IMR-90 (cell line): ENCODE data around the gene TCF12. TPM values are rescaled to one million over a fixed set of nuclear protein-coding genes. Genes with fewer than 3 reads are reported as not detected.

ENCODE experiments used
- ATAC-seq: fragments of 200-7000 bp; cut with Tn5 transposase; 2 replicates; pipeline ENCODE4 v1.9.1; 2020; ENCODE audit warnings: low read depth, mild to moderate bottlenecking, moderate library complexity
- BruUV-seq: library from RNA; stranded (reverse); fragments of 400-500 nt; replicated peaks from 2 replicates; lab custom pipeline; 2021; lab: Mats Ljungman, UMichigan
- CTCF ChIA-PET: fragments of 300-600 bp; formaldehyde crosslinking; extraction: SDS; loops from one replicate; lab custom pipeline; 2021; ENCODE audit warnings: antibody characterized with exemption; lab: Yijun Ruan, JAX
- POLR2A ChIA-PET: fragments of 300-600 bp; sonication (Branson Sonifier 250); formaldehyde crosslinking; loops from one replicate; lab custom pipeline; 2022; ENCODE audit warnings: antibody characterized with exemption; ENCODE audit not compliant: unreplicated experiment; lab: Charles Lee
- DNase-seq: peaks from one replicate; pipeline ENCODE4 v3.0.0; 2013
- H2AFZ ChIP-seq: replicated peaks from 2 replicates; pipeline ENCODE3; 2013; ENCODE audit warnings: low read length, mild to moderate bottlenecking; ENCODE audit not compliant: poor library complexity
- H2AK5ac ChIP-seq: 2 replicates; pipeline ENCODE4 v1.6.1; 2013; ENCODE audit warnings: low read depth, low read length, inconsistent platforms
- H2AK9ac ChIP-seq: replicated peaks from 2 replicates; pipeline ENCODE3; 2013; ENCODE audit warnings: mild to moderate bottlenecking, low read depth, low read length, moderate library complexity; ENCODE audit not compliant: poor library complexity
- H2BK120ac ChIP-seq: 2 replicates; pipeline ENCODE4 v1.6.1; 2013; ENCODE audit warnings: low read depth, low read length, inconsistent platforms
- H2BK15ac ChIP-seq: 3 replicates; pipeline ENCODE4 v1.6.1; 2013; ENCODE audit warnings: low read depth, low read length, inconsistent platforms
- H2BK20ac ChIP-seq: 2 replicates; pipeline ENCODE4 v1.6.1; 2013; ENCODE audit warnings: low read depth, mild to moderate bottlenecking, inconsistent platforms, low read length, moderate library complexity
- H2BK5ac ChIP-seq: 2 replicates; pipeline ENCODE4 v1.6.1; 2013; ENCODE audit warnings: mild to moderate bottlenecking, low read depth, low read length, inconsistent platforms; ENCODE audit not compliant: poor library complexity, severe bottlenecking
- H3K14ac ChIP-seq: replicated peaks from 2 replicates; pipeline ENCODE4 v1.6.1; 2013; ENCODE audit warnings: low read depth, low read length, inconsistent platforms
- H3K18ac ChIP-seq: 2 replicates; pipeline ENCODE4 v1.6.1; 2013; ENCODE audit warnings: low read depth, low read length, control low read depth
- H3K23ac ChIP-seq: 2 replicates; pipeline ENCODE4 v1.6.1; 2013; ENCODE audit warnings: low read depth, low read length, inconsistent platforms
- H3K27ac ChIP-seq: 2 replicates; pipeline ENCODE4 v1.5.1; 2013; ENCODE audit warnings: mild to moderate bottlenecking, control low read depth, low read length; ENCODE audit not compliant: insufficient read depth
- H3K27me3 ChIP-seq: 2 replicates; pipeline ENCODE4 v1.6.1; 2013; ENCODE audit warnings: low read length; ENCODE audit not compliant: control insufficient read depth, insufficient read depth
- H3K36me3 ChIP-seq: 2 replicates; pipeline ENCODE4 v1.6.1; 2013; ENCODE audit warnings: low read length, mixed read lengths; ENCODE audit not compliant: control insufficient read depth, insufficient read depth
- H3K4ac ChIP-seq: 2 replicates; pipeline ENCODE4 v1.6.1; 2013; ENCODE audit warnings: low read depth, low read length, inconsistent platforms
- H3K4me1 ChIP-seq: 2 replicates; pipeline ENCODE4 v1.6.1; 2013; ENCODE audit warnings: low read length, mixed read lengths; ENCODE audit not compliant: control insufficient read depth, insufficient read depth
- H3K4me2 ChIP-seq: 2 replicates; pipeline ENCODE4 v1.6.1; 2013; ENCODE audit warnings: low read depth, mild to moderate bottlenecking, control low read depth, low read length, moderate library complexity
- H3K4me3 ChIP-seq: 2 replicates; pipeline ENCODE4 v1.5.1; 2013; ENCODE audit warnings: low read depth, mild to moderate bottlenecking, control low read depth, low read length, moderate library complexity; ENCODE audit not compliant: insufficient read depth
- H3K56ac ChIP-seq: 2 replicates; pipeline ENCODE4 v1.6.1; 2013; ENCODE audit warnings: low read length, inconsistent platforms; ENCODE audit not compliant: insufficient read depth; ENCODE audit errors: extremely low read depth
- H3K79me1 ChIP-seq, 2 experiments: 2 replicates each; pipeline ENCODE4 v1.6.1; 2013; ENCODE audit warnings: low read length in 2 of 2, inconsistent platforms in 1 of 2, low read depth in 1 of 2
- H3K9ac ChIP-seq: 2 replicates; pipeline ENCODE4 v1.6.1; 2013; ENCODE audit warnings: low read depth, low read length, control low read depth
- H3K9me1 ChIP-seq: 2 replicates; pipeline ENCODE4 v1.6.1; 2013; ENCODE audit warnings: low read length, inconsistent platforms; ENCODE audit not compliant: insufficient read depth
- H3K9me3 ChIP-seq: 2 replicates; pipeline ENCODE4 v1.6.1; 2013; ENCODE audit warnings: low read length; ENCODE audit not compliant: control insufficient read depth, insufficient read depth
- H4K20me1 ChIP-seq: 2 replicates; pipeline ENCODE4 v1.6.1; 2013; ENCODE audit warnings: low read length, inconsistent platforms; ENCODE audit not compliant: insufficient read depth
- H4K5ac ChIP-seq: 2 replicates; pipeline ENCODE4 v1.6.1; 2013; ENCODE audit warnings: mild to moderate bottlenecking, low read depth, low read length, control low read depth
- H4K8ac ChIP-seq, 2 experiments: 2 replicates each; pipeline ENCODE4 v1.6.1; 2013; ENCODE audit warnings: low read depth in 2 of 2, low read length in 2 of 2, control low read depth in 1 of 2, inconsistent platforms in 1 of 2
- H4K91ac ChIP-seq: 2 replicates; pipeline ENCODE4 v1.6.1; 2013; ENCODE audit warnings: low read depth, low read length, inconsistent platforms; ENCODE audit not compliant: insufficient read depth
- BHLHE40 ChIP-seq: fragments of 150-350 bp; IDR thresholded peaks from 2 replicates; pipeline ENCODE4 v1.6.1; 2016; ENCODE audit warnings: mild to moderate bottlenecking, low read depth, low read length
- CHD1 ChIP-seq: IDR thresholded peaks from 2 replicates; pipeline ENCODE4 v1.6.1; 2012; ENCODE audit warnings: low read depth, low read length, improper control_type of control experiment
- RCOR1 ChIP-seq: IDR thresholded peaks from 2 replicates; pipeline ENCODE4 v1.6.1; 2012; ENCODE audit warnings: mild to moderate bottlenecking, low read length, improper control_type of control experiment; ENCODE audit not compliant: insufficient replicate concordance
- RFX5 ChIP-seq: IDR thresholded peaks from 2 replicates; pipeline ENCODE4 v1.8.0; 2012; ENCODE audit warnings: low read depth, mild to moderate bottlenecking, low read length, moderate library complexity
- WGBS, 2 experiments: methylation state at CpG; one replicate each; pipeline versions ENCODE4 v1.1.5 to v1.1.7; 2013; ENCODE audit warnings: missing lambda C conversion rate in 2 of 2; ENCODE audit not compliant: insufficient read length in 1 of 2; ENCODE audit errors: extremely low coverage in 2 of 2; 5-methylcytosine and 5-hydroxymethylcytosine counted together
- dilution Hi-C: fragments of 300-500 bp; cut with HindIII; formaldehyde crosslinking; loops from one replicate; pipeline ENCODE4 v1.14.3; 2018; ENCODE audit warnings: low sequenced_read_pairs; ENCODE audit not compliant: unreplicated experiment
- in situ Hi-C: fragments of 300-500 bp; cut with MboI; formaldehyde crosslinking; loops from 3 replicates; pipeline ENCODE4 v1.14.3; 2019; ENCODE audit warnings: low sequenced_read_pairs, inconsistent platforms, mixed read lengths
- intact Hi-C: fragments of 100-400 bp; cut with micrococcal nuclease; formaldehyde crosslinking; loops from 2 replicates; pipeline ENCODE4 v1.10.0; 2022
- polyA plus RNA-seq, 3 experiments: library from polyadenylated mRNA; depleted of rRNA; stranded (reverse); fragments of >200 nt; gene quantifications; 2 replicates each; pipeline ENCODE4 v1.2.3, GENCODE V29; 2012; ENCODE audit warnings: low replicate concordance in 1 of 3
- total RNA-seq: library from RNA; depleted of rRNA; stranded (reverse); fragments of >200 nt; gene quantifications from 2 replicates; pipeline ENCODE4 v1.2.3, GENCODE V29; 2012

The TCF12 gene
- total and polyA plus RNA-seq, 2 of the 4 experiments (the other 2 are of a cell fraction) = 79.4 to 160 TPM

DNA sequence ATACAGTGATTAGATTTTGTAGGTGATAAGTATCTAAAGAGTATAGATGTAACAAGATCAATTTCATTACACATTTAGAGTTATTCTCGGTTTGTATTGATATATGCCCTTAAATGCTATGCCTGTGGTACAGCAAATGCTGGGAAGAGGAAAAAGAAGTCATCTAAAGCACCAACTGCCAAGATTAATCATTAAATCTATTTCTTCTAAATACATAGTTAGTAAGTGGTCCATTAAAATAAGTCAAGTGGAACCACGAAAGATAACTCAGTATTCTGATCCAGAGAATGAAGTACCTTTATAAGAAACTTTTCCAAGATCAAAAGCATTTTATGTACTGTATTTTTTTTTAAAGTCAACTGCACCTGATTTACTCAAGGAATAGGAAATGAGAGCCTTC lies 315.7 kb downstream of the TCF12 start:
- Histone ChIP-seq H3K56ac (no peak overlapping the region), H3K4me1 (peaks cover 11% of the 10 kb centered on the region), H4K20me1 (no peaks in the 10 kb centered on the region; the same call in 1 of the 2 replicates), H3K23ac (no peak overlapping the region), H3K18ac (no peak overlapping the region), H2AFZ (no peak overlapping the region), H3K14ac (no peak overlapping the region), H2AK9ac (no peak overlapping the region), H3K36me3 (peaks cover 13% of the 10 kb centered on the region), H2BK20ac (no peak overlapping the region), H3K27ac (no peak overlapping the region), H2BK15ac (no peak overlapping the region), H2BK120ac (no peak overlapping the region), H3K4me2 (no peak overlapping the region), H4K5ac (no peak overlapping the region), H3K4me3 (no peak overlapping the region), H4K91ac (no peak overlapping the region), H3K27me3 (no peaks in the 10 kb centered on the region), H3K4ac (no peak overlapping the region), H3K9me1 (peaks cover 6% of the 10 kb centered on the region; the same call in 1 of the 2 replicates), H3K9me3 (no peaks in the 10 kb centered on the region), H2AK5ac (no peak overlapping the region), H4K8ac (no peak overlapping the region), H2BK5ac (no peak overlapping the region), H3K9ac (no peak overlapping the region), H3K79me1 (peaks cover 3 to 29% of the 10 kb centered on the region in 2 experiments)
- DNase-seq = no peak
- TF ChIP-seq RCOR1 (no peak), RFX5 (no peak), CHD1 (no peak), BHLHE40 (no peak)
- intact Hi-C loops = no loop called here
- no TSS peak for BruUV-seq
- WGBS, 2 experiments = no CpG with 5 or more reads among the region's 2 CpGs
- ChIA-PET CTCF (no interaction called here), POLR2A (no interaction called here)
- ATAC-seq = no peak
- dilution Hi-C loops = no loop called here
- in situ Hi-C loops = no loop called here
